GM10266 (cell line): Measurements from ENCODE around the gene PLA2G12B.
"Not testable (repeated sequence)": the region's sequence is repeated elsewhere in the genome, so short reads cannot be mapped to it uniquely, and the experiment has no call there.

Source experiments
- DNase-seq: peaks from one replicate; pipeline ENCODE4 v3.0.0; 2012; ENCODE audit errors: extremely low spot score
- CTCF ChIP-seq: IDR thresholded peaks from 2 replicates; pipeline ENCODE4 v1.5.1; 2012; ENCODE audit warnings: mild to moderate bottlenecking, low read depth; ENCODE audit not compliant: control insufficient read depth, insufficient read depth; ENCODE audit errors: missing control alignments

The PLA2G12B gene

GRCh38 chr10:72954596-72955554 lies at the start of gene PLA2G12B:
Gene PLA2G12B, minus strand, starts transcription at chr10:72954806. Its CDS starts 121 bp downstream, at chr10:72954685.
- TF ChIP-seq CTCF: no peak

GRCh38 chr10:73003822-73004221 lies 49.2 kb upstream of the PLA2G12B start:
- TF ChIP-seq CTCF: no peak
- DNase-seq: no peak

More at GRCh38 chr10:72954596-72955554, at the start of gene PLA2G12B:
- no peak for DNase-seq

GRCh38 chr10:73000973-73001372 lies 46.4 kb upstream of the PLA2G12B start:
- TF ChIP-seq CTCF: no peak

GRCh38 chr10:72997099-72997498 lies 42.5 kb upstream of the PLA2G12B start:
- TF ChIP-seq CTCF: no peak
- no peak for DNase-seq

More at GRCh38 chr10:73000973-73001372, 46.4 kb upstream of the PLA2G12B start:
- DNase-seq: no peak

GRCh38 chr10:72995459-72995858 lies 40.9 kb upstream of the PLA2G12B start:
- not testable (repeated sequence) for DNase-seq

- not testable (repeated sequence) for DNase-seq
Measured at GRCh38 chr10:72989771-72990170, 35.2 kb upstream of the PLA2G12B start.

GRCh38 chr10:72984618-72985017 lies 30.0 kb upstream of the PLA2G12B start:
- not testable (repeated sequence) for DNase-seq

- TF ChIP-seq CTCF: no peak
- DNase-seq: no peak
Measured at GRCh38 chr10:72981882-72982529, 27.4 kb upstream of the PLA2G12B start.
